Right cardiac atrium (tissue), 5 donors: ENCODE results near the gene DCLK3. TPM values are rescaled to one million over a fixed set of nuclear protein-coding genes. Genes with fewer than 3 reads are reported as not detected.

ENCODE experiments used
- ATAC-seq, 2 donors: fragments of 200-7000 bp; cut with Tn5 transposase; one replicate each; pipeline versions ENCODE4 v1.8.0 to v1.9.1; 2020; ENCODE audit warnings: moderate library complexity in 2 of 2, mild to moderate bottlenecking in 1 of 2
- DNase-seq, 3 donors: peaks; one replicate each; pipeline ENCODE4 v3.0.0-alpha.2; 2020
- H3K27ac ChIP-seq: one replicate; pipeline ENCODE4 v1.5.1; 2013; ENCODE audit warnings: mild to moderate bottlenecking, low read length, control low read depth, moderate library complexity
- H3K27me3 ChIP-seq: one replicate; pipeline ENCODE4 v1.6.1; 2013; ENCODE audit not compliant: control insufficient read depth, insufficient read depth
- H3K4me1 ChIP-seq: one replicate; pipeline ENCODE4 v1.6.1; 2013; ENCODE audit warnings: low read length; ENCODE audit not compliant: control insufficient read depth, insufficient read depth
- H3K4me3 ChIP-seq: one replicate; pipeline ENCODE4 v1.5.1; 2013; ENCODE audit warnings: low read length, control low read depth
- H3K9me3 ChIP-seq: one replicate; pipeline ENCODE4 v1.6.1; 2013; ENCODE audit warnings: low read length; ENCODE audit not compliant: control insufficient read depth
- WGBS: extraction: QIAGEN DNeasy Blood & Tissue Kit; methylation state at CpG from one replicate; pipeline ENCODE4 v1.1.7; 2013; 5-methylcytosine and 5-hydroxymethylcytosine counted together
- intact Hi-C, 4 donors: fragments of 100-400 bp; cut with DNase I; formaldehyde crosslinking; loops; one replicate each; pipeline versions ENCODE4 v1.11.0 to v1.14.0; 2022 to 2023
- polyA plus RNA-seq: library from polyadenylated mRNA; stranded (reverse); fragments of 200-250 nt; gene quantifications from one replicate; pipeline ENCODE4 v1.2.3, GENCODE V29; 2013
- total RNA-seq, 4 donors: library from RNA; stranded (reverse); fragmentation: NEBNext Ultra II Directional; extraction: Animal tissue kit (Norgen Biotek cat#: 25700); gene quantifications; one replicate each; pipeline ENCODE4 v1.2.1, GENCODE V29; 2021
- donor health status: healthy with polysubstance abuse.
- donor health status: DM: no; HTN: yes; CAD: no.
- donor health status: DM: no; HTN: no; CAD: no.
- donor health status: DM: no; HTN: yes; CAD: no; lungs with severe emphysema.
- donor health status: DM: yes; HTN: yes; CAD: no.

The DCLK3 gene
- total and polyA plus RNA-seq, 5 donors: 0.03 to 0.18 (median 0.09) TPM; not detected in 2

GRCh38 chr3:36764704-36765038 is 318 bp upstream of the DCLK3 start:
- no peaks in the 10 kb centered on the region for H3K27me3 ChIP-seq

GRCh38 chr3:36762918-36763849 is 1.2 kb downstream of the DCLK3 start:
- peak overlapping the region; percentile 55 for H3K4me3 ChIP-seq
- intact Hi-C loops: no loop called here

More at GRCh38 chr3:36764704-36765038, 318 bp upstream of the DCLK3 start:
- intact Hi-C loops: no loop called here
- WGBS: 34% methylated on average over 10 of the region's 10 CpGs
- H3K4me3 ChIP-seq: peak overlapping the region; percentile 55
- ATAC-seq: peak in 1 of 2 donors; percentile 19
- no peaks in the 10 kb centered on the region for H3K4me1 ChIP-seq
- H3K27ac ChIP-seq: no peak overlapping the region
- no peak for DNase-seq
- no peaks in the 10 kb centered on the region for H3K9me3 ChIP-seq

GRCh38 chr3:36761779-36762178 is 2.6 kb downstream of the DCLK3 start:
- Histone ChIP-seq H3K4me1 (no peaks in the 10 kb centered on the region), H3K27ac (no peak overlapping the region), H3K4me3 (no peak overlapping the region), H3K27me3 (no peaks in the 10 kb centered on the region), H3K9me3 (no peaks in the 10 kb centered on the region)
- no peak for DNase-seq
- ATAC-seq: no peak
- intact Hi-C loops: no loop called here
- 90% methylated on average over 3 of the region's 3 CpGs for WGBS

More at GRCh38 chr3:36762918-36763849, 1.2 kb downstream of the DCLK3 start:
- Histone ChIP-seq H3K9me3 (no peaks in the 10 kb centered on the region), H3K4me1 (no peaks in the 10 kb centered on the region), H3K27ac (no peak overlapping the region), H3K27me3 (no peaks in the 10 kb centered on the region)
- ATAC-seq (no peak), DNase-seq (no peak)
- 67% methylated on average over 10 of the region's 10 CpGs for WGBS

GRCh38 chr3:36756269-36756668 is 8.1 kb downstream of the DCLK3 start:
- Histone ChIP-seq H3K27me3 (no peaks in the 10 kb centered on the region), H3K27ac (no peak overlapping the region), H3K4me3 (no peak overlapping the region), H3K4me1 (no peaks in the 10 kb centered on the region), H3K9me3 (no peaks in the 10 kb centered on the region)
- ATAC-seq: no peak
- DNase-seq: no peak
- WGBS: 86% methylated on average over 1 of the region's 1 CpG
- intact Hi-C loops: no loop called here

GRCh38 chr3:36751326-36751725 is 13.0 kb downstream of the DCLK3 start:
- H3K9me3 ChIP-seq: no peaks in the 10 kb centered on the region
- H3K27me3 ChIP-seq: no peaks in the 10 kb centered on the region
- DNase-seq (no peak), ATAC-seq (no peak)
- intact Hi-C loops: no loop called here
- H3K27ac ChIP-seq: no peak overlapping the region
- no peak overlapping the region for H3K4me3 ChIP-seq
- WGBS: 52% methylated on average over 1 of the region's 1 CpG
- H3K4me1 ChIP-seq: no peaks in the 10 kb centered on the region

- intact Hi-C loops: no loop called here
- Histone ChIP-seq H3K27ac (no peak overlapping the region), H3K4me1 (no peaks in the 10 kb centered on the region), H3K27me3 (no peaks in the 10 kb centered on the region), H3K4me3 (no peak overlapping the region), H3K9me3 (no peaks in the 10 kb centered on the region)
- WGBS: 54% methylated on average over 6 of the region's 6 CpGs
- DNase-seq (peak in 1 of 3 donors; percentile 37), ATAC-seq (peak in 1 of 2 donors; percentile 65)
Observed at GRCh38 chr3:36750737-36751136, 13.6 kb downstream of the DCLK3 start.

- intact Hi-C loops: no loop called here
- DNase-seq (no peak), ATAC-seq (no peak)
- no peaks in the 10 kb centered on the region for H3K9me3 ChIP-seq
- no peaks in the 10 kb centered on the region for H3K27me3 ChIP-seq
- no peak overlapping the region for H3K4me3 ChIP-seq
- 71% methylated on average over 6 of the region's 6 CpGs for WGBS
- H3K4me1 ChIP-seq: no peaks in the 10 kb centered on the region
- H3K27ac ChIP-seq: no peak overlapping the region
Observed at GRCh38 chr3:36744763-36745162, 19.6 kb downstream of the DCLK3 start.

GRCh38 chr3:36743826-36744225 is 20.5 kb downstream of the DCLK3 start:
- Histone ChIP-seq H3K4me1 (no peaks in the 10 kb centered on the region), H3K27ac (no peak overlapping the region), H3K27me3 (no peaks in the 10 kb centered on the region), H3K4me3 (no peak overlapping the region), H3K9me3 (no peaks in the 10 kb centered on the region)
- 95% methylated on average over 2 of the region's 2 CpGs for WGBS
- ATAC-seq (no peak), DNase-seq (no peak)
- intact Hi-C loops: no loop called here

- no peak overlapping the region for H3K27ac ChIP-seq
Observed at GRCh38 chr3:36741285-36741684, 23.1 kb downstream of the DCLK3 start.

GRCh38 chr3:36740787-36741186 is 23.6 kb downstream of the DCLK3 start:
- Histone ChIP-seq H3K4me3 (no peak overlapping the region), H3K4me1 (no peaks in the 10 kb centered on the region), H3K9me3 (no peaks in the 10 kb centered on the region), H3K27ac (no peak overlapping the region), H3K27me3 (no peaks in the 10 kb centered on the region)
- 89% methylated on average over 2 of the region's 2 CpGs for WGBS
- DNase-seq (no peak), ATAC-seq (no peak)
- intact Hi-C loops: no loop called here

More at GRCh38 chr3:36741285-36741684, 23.1 kb downstream of the DCLK3 start:
- no peaks in the 10 kb centered on the region for H3K9me3 ChIP-seq
- no peak for DNase-seq
- no peaks in the 10 kb centered on the region for H3K27me3 ChIP-seq
- WGBS: 96% methylated on average over 2 of the region's 2 CpGs
- H3K4me1 ChIP-seq: no peaks in the 10 kb centered on the region
- intact Hi-C loops: no loop called here
- no peak for ATAC-seq
- no peak overlapping the region for H3K4me3 ChIP-seq

GRCh38 chr3:36738702-36739101 is 25.7 kb downstream of the DCLK3 start:
- intact Hi-C loops: loop anchor here in 3 of 4 donors (5.0 to 10.0 kb wide), 3 partner anchors 126 to 219 kb away; no protein-coding TSS in a partner anchor
- H3K27me3 ChIP-seq: no peaks in the 10 kb centered on the region

More at GRCh38 chr3:36738702-36739101, 25.7 kb downstream of the DCLK3 start:
- no peaks in the 10 kb centered on the region for H3K4me1 ChIP-seq
- no peak overlapping the region for H3K4me3 ChIP-seq
- H3K9me3 ChIP-seq: no peaks in the 10 kb centered on the region
- no peak overlapping the region for H3K27ac ChIP-seq
- ATAC-seq: no peak
- WGBS: 43% methylated on average over 16 of the region's 16 CpGs
- DNase-seq: peak; percentile 43 to 75 (median 68)
